ENCODE data around the gene FMO1.

FMO1 gene

DNA sequence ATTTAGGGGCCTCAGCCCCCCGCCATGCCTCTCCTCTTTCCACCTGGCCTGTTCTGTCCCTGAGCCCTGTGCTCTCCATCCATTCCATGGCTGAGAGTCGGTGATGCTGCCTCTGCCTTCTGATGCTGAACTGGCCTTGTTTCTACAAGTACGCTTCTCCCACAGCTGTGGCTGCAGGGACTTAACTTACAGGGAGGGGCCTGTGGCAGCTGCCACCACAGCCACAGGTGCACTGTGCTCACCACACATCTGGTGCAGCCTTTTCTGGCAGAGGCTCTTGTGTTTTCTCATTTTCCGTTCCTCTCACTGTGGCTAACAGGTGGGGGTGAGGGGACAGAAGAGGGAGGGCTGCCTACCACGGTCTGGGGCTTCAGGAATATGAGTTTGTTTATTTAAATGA, 4.2 kb downstream of the FMO1 start:
- no peak for DNase-seq (ENCODE audit: low spot score)
- H3K4me3 ChIP-seq = no peak overlapping the region
- H3K27ac ChIP-seq = no peak overlapping the region
- TF ChIP-seq, protein P1, sequence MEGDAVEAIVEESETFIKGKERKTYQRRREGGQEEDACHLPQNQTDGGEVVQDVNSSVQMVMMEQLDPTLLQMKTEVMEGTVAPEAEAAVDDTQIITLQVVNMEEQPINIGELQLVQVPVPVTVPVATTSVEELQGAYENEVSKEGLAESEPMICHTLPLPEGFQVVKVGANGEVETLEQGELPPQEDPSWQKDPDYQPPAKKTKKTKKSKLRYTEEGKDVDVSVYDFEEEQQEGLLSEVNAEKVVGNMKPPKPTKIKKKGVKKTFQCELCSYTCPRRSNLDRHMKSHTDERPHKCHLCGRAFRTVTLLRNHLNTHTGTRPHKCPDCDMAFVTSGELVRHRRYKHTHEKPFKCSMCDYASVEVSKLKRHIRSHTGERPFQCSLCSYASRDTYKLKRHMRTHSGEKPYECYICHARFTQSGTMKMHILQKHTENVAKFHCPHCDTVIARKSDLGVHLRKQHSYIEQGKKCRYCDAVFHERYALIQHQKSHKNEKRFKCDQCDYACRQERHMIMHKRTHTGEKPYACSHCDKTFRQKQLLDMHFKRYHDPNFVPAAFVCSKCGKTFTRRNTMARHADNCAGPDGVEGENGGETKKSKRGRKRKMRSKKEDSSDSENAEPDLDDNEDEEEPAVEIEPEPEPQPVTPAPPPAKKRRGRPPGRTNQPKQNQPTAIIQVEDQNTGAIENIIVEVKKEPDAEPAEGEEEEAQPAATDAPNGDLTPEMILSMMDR (IDR thresholded peaks at IDR 0.05) = no peak

DNA sequence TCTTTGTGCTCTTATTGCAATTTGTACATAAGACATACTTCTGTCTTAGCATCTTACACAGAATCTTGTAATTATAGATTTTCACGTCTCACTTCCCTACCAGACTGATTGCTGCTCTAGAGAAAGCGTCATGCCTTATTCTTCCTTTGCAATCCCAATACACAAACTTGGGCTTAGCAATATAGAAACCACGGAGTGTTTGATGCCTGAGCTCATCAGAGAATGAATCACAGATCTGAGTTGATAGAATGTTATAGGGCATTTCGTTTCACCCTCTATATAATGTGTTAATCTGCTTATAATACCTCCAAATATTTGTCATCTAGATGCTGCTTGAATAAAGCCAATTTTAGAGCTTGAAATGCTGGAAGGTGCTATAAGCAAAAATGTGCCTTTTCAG, 6.6 kb downstream of the FMO1 start:
- no peak for DNase-seq (ENCODE audit: low spot score)
- H3K27ac ChIP-seq = no peak overlapping the region
- no peak overlapping the region for H3K4me3 ChIP-seq
- TF ChIP-seq, protein P1 (IDR thresholded peaks at IDR 0.05) = no peak

DNA sequence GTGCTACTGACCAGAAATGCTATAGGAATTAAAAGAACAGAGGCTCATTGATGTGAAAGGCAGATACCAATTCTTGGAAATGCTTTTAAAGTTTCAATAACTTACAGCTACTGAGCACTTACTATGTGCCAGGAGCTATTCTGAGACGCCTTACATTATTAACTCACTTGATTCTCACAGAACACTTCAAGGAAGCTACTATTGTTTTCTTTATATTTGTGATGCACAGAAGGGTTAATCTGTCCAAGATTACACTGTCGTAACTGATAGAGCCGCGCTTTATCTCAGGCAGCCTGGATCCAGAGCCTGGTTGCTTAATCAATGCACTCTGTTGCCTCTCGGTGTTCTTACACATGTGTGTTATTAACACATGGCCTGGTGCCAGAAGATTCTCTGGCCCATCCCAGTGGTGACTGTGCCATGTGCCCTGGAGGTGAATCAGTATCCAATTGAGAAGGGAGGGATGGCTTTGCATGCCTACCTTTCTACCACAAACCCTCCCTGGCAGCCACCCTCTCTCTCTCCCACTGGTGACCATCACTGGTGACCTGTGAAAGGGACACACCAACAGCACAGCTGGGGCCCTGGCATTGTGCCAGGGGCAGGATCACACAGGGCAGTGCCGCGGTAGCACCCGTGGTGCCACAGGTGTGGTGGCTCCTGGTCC, 8.8 kb downstream of the FMO1 start:
- DNase-seq (ENCODE audit: low spot score) = no peak
- Histone ChIP-seq H3K4me3 (no peak overlapping the region), H3K27ac (peak overlapping the region in 1 of 2 donors; percentile 46)
- TF ChIP-seq, protein P1 (IDR thresholded peaks at IDR 0.05) = no peak

DNA sequence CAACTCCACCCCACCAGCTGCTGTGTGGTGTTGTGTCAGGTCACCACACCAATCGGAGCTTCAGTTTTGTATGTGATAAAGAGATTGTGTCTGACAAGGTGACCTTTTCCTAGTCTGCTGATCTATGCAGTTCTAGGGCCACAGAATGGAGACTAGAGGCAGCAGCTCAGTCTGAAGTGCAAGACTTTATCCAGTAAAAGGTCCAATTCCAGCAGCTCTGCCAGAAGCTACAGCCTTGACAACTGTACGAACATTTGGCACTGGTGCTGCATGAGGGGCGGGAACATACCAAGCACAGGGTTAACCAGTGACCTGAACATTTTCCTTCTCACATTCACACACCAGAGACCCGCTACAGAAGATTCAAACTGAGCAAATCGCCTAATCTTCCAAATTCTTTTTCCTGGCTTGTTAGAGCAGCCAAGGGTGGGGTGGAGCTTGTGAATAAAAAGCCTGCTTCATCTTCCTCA, 9.3 kb downstream of the FMO1 start:
- H3K27ac ChIP-seq = peak overlapping the region in 1 of 2 donors; percentile 46
- TF ChIP-seq, protein P1 (IDR thresholded peaks at IDR 0.05) = no peak
- H3K4me3 ChIP-seq = no peak overlapping the region
- no peak for DNase-seq (ENCODE audit: low spot score)

DNA sequence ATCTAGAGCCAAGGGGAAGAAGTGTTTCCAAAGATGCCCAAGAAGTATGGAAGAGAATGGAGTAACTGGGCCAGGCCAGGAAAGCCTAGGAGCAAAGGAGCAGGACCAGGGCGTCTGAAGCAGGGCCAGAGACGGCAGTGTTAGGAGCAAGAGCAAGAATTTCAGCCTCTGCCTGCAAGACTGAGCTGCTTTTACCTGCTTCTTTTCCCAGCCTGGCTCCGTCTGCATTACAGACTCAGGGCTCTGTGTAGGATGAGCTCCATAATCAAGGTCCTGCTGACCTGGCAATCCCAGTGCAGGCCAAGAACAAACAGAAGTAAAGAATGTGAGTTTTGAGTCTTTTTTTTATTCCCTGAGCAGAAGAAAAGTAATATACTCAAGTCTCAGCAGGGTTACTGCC, 10.1 kb downstream of the FMO1 start:
- H3K27ac ChIP-seq = no peak overlapping the region
- H3K4me3 ChIP-seq = no peak overlapping the region
- no peak for DNase-seq (ENCODE audit: low spot score)
- TF ChIP-seq, protein P1 (IDR thresholded peaks at IDR 0.05) = no peak

DNA sequence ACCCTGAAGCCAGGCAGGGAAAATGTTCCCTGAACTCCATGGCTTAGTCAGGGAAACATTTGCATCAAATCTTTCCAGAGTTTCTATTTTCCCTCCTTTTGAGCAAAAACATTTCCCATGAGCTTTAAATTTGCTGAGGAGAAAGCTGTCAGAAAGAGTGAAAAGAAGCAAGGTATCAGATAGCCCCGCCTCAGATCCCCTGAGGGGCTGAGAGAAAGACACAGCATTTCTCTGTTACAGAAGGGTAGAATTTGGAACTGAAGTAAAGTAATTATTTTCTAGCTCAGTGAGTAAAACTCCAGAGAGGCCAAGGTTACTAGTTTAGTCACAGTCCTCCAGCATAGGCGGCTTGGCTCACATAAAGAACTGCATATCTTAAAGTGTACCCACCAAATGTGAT, 10.6 kb downstream of the FMO1 start:
- TF ChIP-seq, protein P1 (IDR thresholded peaks at IDR 0.05) = no peak
- Histone ChIP-seq H3K4me3 (no peak overlapping the region), H3K27ac (no peak overlapping the region)
- no peak for DNase-seq (ENCODE audit: low spot score)

DNA sequence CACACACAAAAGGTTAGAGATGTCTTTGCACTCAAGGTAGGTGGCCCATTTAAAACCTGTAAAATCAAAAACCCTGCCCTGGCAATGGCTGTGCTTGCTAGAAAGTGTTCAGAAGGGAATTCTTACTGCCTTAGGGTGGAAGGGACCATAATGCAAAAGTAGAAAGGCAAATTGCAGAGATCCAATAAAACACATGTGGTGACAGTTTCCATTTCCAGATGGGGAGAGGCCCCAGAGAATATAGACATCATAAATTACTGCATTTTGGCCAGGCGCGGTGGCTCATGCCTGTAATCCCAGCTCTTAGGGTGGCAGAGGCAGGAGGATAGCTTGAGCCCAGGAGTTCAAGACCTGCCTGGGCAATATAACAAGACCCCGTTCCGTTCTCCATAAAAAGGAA, 13.0 kb downstream of the FMO1 start:
- DNase-seq (ENCODE audit: low spot score) = no peak
- Histone ChIP-seq H3K4me3 (no peak overlapping the region), H3K27ac (no peak overlapping the region)
- TF ChIP-seq, protein P1 (IDR thresholded peaks at IDR 0.05) = no peak

All from coronary artery (tissue), 2 donors.